BLaER1 (cell line): Measurements from ENCODE around the gene INSYN1.
A peak's percentile ranks its signal among the peaks of the same experiment; 100 is the strongest.
"Not testable (repeated sequence)": the region's sequence is repeated elsewhere in the genome, so short reads cannot be mapped to it uniquely, and the experiment has no call there.

Experiments
- H3K27ac ChIP-seq: shearing (Covaris generic); formaldehyde crosslinking; 2 replicates; pipeline ENCODE4 v1.8.1; 2022
- H3K27me3 ChIP-seq: shearing (Covaris generic); formaldehyde crosslinking; 2 replicates; pipeline ENCODE4 v1.8.1; 2022
- H3K36me3 ChIP-seq: shearing (Covaris generic); formaldehyde crosslinking; 2 replicates; pipeline ENCODE4 v1.8.1; 2022
- H3K4me1 ChIP-seq: shearing (Covaris generic); formaldehyde crosslinking; 2 replicates; pipeline ENCODE4 v1.8.1; 2022
- H3K4me2 ChIP-seq: shearing (Covaris generic); formaldehyde crosslinking; 2 replicates; pipeline ENCODE4 v1.8.1; 2022
- H3K4me3 ChIP-seq: shearing (Covaris generic); formaldehyde crosslinking; 2 replicates; pipeline ENCODE4 v1.8.1; 2022
- H3K9ac ChIP-seq: shearing (Covaris generic); formaldehyde crosslinking; 2 replicates; pipeline ENCODE4 v1.8.1; 2022
- H3K9me3 ChIP-seq: shearing (Covaris generic); formaldehyde crosslinking; 2 replicates; pipeline ENCODE4 v1.8.1; 2022
- H4K20me1 ChIP-seq: shearing (Covaris generic); formaldehyde crosslinking; 2 replicates; pipeline ENCODE4 v1.8.1; 2022
- Cebpa-rat ChIP-seq: shearing (Covaris generic); IDR thresholded peaks from 2 replicates; pipeline ENCODE4 v1.8.1; 2022

Gene INSYN1

DNA sequence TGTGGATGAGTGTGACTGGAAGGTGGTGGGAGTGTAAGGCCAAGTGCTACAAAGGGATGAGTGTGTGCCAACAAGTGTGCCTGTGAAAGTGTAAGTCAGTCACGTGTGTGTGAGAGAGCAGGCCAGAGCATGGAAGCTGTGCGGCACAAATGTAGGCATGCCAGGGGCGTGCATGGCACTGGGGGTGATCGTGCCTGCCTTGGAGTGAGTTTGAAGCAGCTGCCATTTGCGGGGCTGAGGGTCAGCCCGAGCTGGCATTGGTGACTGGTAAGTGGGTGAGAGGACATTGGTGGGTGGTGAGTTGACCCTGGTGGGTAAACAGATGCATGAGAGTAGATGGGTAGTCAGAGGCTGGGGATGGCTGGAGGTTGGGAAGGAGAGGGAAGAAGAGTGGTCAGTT, 44.5 kb downstream of the INSYN1 start:
- no peak overlapping the region for H3K4me3 ChIP-seq
- no peak for TF ChIP-seq Cebpa-rat

DNA sequence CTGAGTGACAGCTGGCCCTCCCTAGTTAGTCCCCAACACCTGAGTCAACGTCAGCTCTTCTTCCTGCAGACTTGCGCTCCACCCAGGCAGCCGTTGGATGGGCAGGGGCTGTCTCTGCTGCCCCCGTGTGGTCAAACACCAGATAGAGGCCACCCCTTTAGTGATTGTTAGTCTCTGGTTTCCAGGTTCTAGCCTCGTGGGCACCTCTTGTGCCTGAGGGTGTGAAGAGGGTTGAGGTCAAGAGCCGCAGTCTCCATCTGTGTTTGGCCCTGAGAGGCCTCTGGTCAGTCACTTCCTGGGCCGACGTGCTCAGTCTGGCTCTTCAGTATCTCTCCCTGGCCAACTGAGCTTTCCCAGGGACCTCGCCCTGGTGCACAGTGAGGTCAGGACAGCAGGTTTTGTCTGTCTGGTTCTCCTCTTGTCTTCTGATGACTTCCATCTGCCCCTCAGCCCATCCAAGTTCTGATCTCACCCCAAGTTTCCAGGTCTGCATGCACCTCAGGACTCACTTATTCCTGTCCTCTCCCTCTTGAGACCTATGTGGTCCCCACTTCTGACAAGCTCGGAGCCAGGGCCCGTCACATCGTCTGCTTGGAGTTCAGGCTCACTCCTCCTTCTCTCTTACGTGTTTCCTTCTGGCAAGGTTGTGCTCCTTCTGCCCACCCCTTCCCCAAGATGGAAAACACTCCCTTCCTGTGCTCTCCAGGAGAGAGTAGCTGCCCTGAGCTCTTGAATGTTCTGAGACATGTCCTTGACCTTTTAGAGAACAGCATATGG, 48.1 kb downstream of the INSYN1 start:
- peaks cover 21% of the 10 kb centered on the region; the same call in 1 of the 2 replicates for H3K36me3 ChIP-seq
- H3K4me3 ChIP-seq: no peak overlapping the region
- peaks cover 13% of the 10 kb centered on the region for H4K20me1 ChIP-seq
- H3K9me3 ChIP-seq: no peaks in the 10 kb centered on the region
- no peaks in the 10 kb centered on the region for H3K27me3 ChIP-seq
- H3K9ac ChIP-seq: no peak overlapping the region
- H3K27ac ChIP-seq: no peak overlapping the region
- H3K4me1 ChIP-seq: peaks cover under 1% of the 10 kb centered on the region; the same call in 1 of the 2 replicates
- H3K4me2 ChIP-seq: no peak overlapping the region
- no peak for TF ChIP-seq Cebpa-rat

More for the DNA sequence above, 44.5 kb downstream of the INSYN1 start:
- Histone ChIP-seq H3K9ac (no peak overlapping the region), H4K20me1 (no peaks in the 10 kb centered on the region), H3K4me1 (peaks cover 8% of the 10 kb centered on the region; the same call in 1 of the 2 replicates), H3K9me3 (no peaks in the 10 kb centered on the region), H3K27me3 (no peaks in the 10 kb centered on the region), H3K4me2 (no peak overlapping the region), H3K27ac (no peak overlapping the region), H3K36me3 (peaks cover 21% of the 10 kb centered on the region; the same call in 1 of the 2 replicates)

DNA sequence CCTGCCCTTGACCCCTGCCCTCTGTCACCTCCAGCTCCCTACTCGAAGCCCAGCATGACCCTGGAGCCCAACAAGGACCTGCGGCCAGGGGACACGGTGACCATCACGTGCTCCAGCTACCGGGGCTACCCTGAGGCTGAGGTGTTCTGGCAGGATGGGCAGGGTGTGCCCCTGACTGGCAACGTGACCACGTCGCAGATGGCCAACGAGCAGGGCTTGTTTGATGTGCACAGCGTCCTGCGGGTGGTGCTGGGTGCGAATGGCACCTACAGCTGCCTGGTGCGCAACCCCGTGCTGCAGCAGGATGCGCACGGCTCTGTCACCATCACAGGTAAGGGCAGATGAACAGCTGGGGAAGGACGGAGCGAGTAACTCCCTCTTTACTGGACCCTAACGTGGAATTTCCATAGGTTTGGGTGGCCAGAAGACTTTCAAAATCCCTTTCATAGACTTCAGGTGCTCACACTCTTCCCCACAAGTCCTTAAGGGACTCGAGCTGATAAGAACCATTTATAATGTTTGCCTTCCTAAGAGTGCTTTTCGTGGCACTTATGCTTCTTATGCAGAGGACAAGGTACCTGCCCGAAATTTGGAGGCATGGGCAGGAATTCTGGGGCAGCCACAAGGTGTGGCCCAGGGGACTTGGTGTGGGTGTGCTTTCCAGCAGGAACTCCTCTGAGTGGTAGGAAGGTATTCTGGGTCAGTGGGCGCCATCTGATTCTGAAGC, 48.8 kb downstream of the INSYN1 start:
- not testable (repeated sequence) for H3K27me3 ChIP-seq, H3K4me2 ChIP-seq, H3K27ac ChIP-seq, H3K9ac ChIP-seq, H3K4me3 ChIP-seq, H3K4me1 ChIP-seq, H3K9me3 ChIP-seq
- Histone ChIP-seq H4K20me1 (peaks cover 21% of the 10 kb centered on the region), H3K36me3 (peaks cover 14% of the 10 kb centered on the region; the same call in 1 of the 2 replicates)

DNA sequence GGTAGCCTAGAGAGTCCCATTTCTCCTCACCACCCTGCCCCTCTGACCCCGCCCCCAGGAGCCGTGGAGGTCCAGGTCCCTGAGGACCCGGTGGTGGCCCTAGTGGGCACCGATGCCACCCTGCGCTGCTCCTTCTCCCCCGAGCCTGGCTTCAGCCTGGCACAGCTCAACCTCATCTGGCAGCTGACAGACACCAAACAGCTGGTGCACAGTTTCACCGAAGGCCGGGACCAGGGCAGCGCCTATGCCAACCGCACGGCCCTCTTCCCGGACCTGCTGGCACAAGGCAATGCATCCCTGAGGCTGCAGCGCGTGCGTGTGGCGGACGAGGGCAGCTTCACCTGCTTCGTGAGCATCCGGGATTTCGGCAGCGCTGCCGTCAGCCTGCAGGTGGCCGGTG, 49.5 kb downstream of the INSYN1 start:
- H3K27me3 ChIP-seq, H3K27ac ChIP-seq, H3K9ac ChIP-seq, H3K9me3 ChIP-seq, H3K4me3 ChIP-seq, H3K4me2 ChIP-seq: not testable (repeated sequence)
- H3K36me3 ChIP-seq: peaks cover 13% of the 10 kb centered on the region; the same call in 1 of the 2 replicates
- peaks cover 12% of the 10 kb centered on the region; the same call in 1 of the 2 replicates for H3K4me1 ChIP-seq
- H4K20me1 ChIP-seq: peaks cover 28% of the 10 kb centered on the region

DNA sequence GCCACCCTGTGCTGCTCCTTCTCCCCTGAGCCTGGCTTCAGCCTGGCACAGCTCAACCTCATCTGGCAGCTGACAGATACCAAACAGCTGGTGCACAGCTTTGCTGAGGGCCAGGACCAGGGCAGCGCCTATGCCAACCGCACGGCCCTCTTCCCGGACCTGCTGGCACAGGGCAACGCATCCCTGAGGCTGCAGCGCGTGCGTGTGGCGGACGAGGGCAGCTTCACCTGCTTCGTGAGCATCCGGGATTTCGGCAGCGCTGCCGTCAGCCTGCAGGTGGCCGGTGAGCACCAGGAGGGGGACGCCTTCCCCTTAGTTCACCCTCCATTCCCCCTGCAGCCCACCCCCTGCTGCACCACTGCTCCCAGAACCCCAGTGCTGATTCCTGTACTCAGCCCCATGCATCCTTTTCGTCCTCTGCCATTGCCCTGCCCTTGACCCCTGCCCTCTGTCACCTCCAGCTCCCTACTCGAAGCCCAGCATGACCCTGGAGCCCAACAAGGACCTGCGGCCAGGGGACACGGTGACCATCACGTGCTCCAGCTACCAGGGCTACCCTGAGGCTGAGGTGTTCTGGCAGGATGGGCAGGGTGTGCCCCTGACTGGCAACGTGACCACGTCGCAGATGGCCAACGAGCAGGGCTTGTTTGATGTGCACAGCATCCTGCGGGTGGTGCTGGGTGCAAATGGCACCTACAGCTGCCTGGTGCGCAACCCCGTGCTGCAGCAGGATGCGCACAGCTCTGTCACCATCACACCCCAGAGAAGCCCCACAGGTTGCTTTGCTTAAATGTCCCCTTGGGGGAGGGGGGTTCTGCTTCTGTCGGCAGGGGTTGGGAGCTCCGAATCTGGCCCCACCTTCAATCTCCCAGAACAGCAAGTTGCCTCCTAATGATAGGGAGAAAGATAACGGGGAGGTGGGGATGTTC, 50.6 kb downstream of the INSYN1 start:
- not testable (repeated sequence) for H3K4me2 ChIP-seq, H3K9me3 ChIP-seq, H3K27me3 ChIP-seq, H3K9ac ChIP-seq, H3K36me3 ChIP-seq, H3K4me3 ChIP-seq, H3K27ac ChIP-seq
- peaks cover 38% of the 10 kb centered on the region for H4K20me1 ChIP-seq
- peaks cover 23% of the 10 kb centered on the region for H3K4me1 ChIP-seq

DNA sequence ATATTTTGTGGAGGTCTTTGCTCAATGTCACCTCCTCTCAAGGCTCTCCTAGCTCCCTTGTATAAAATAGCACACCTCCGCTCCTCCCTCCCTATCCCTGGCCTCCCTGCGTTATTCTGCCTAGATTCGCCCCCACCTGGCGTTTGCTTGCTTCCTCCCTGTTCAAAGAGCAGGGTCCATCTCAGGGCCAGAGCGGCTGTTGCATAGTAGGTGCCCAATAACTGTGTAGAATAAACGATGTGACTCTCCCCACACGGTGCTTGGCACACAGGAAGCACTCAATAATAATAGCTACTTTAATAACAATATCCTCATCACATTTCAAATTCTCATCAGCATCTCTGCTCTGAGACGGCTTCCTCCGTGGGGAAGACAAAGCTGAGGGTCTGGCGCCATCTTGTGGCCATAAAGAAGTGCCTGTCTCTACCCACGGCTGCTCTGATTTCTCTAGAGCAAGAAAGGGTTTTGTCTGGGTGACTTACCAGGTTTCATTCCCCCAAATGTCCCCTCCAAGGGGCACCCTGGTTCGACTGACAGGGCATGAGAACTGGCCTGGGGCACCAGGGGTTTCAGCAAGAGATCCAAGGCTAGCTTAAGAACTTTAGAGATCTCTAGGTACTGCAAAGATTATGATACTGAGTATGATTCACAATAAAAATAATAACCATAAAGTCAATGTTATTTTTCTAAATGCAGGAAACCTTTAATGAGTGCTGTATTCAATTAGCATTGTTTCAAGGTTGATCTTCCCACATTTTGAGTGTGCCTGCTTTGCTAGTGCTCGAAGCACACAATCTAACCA, 52.9 kb downstream of the INSYN1 start:
- Histone ChIP-seq H3K36me3 (no peaks in the 10 kb centered on the region), H3K4me1 (peaks cover 46% of the 10 kb centered on the region), H3K9me3 (no peaks in the 10 kb centered on the region), H3K27me3 (no peaks in the 10 kb centered on the region), H3K9ac (no peak overlapping the region), H3K4me3 (no peak overlapping the region), H4K20me1 (peaks cover 61% of the 10 kb centered on the region), H3K27ac (no peak overlapping the region), H3K4me2 (0 out of 2 replicates have a peak overlapping the region, but pooled peaks have one; percentile 4)
- TF ChIP-seq Cebpa-rat: no peak

DNA sequence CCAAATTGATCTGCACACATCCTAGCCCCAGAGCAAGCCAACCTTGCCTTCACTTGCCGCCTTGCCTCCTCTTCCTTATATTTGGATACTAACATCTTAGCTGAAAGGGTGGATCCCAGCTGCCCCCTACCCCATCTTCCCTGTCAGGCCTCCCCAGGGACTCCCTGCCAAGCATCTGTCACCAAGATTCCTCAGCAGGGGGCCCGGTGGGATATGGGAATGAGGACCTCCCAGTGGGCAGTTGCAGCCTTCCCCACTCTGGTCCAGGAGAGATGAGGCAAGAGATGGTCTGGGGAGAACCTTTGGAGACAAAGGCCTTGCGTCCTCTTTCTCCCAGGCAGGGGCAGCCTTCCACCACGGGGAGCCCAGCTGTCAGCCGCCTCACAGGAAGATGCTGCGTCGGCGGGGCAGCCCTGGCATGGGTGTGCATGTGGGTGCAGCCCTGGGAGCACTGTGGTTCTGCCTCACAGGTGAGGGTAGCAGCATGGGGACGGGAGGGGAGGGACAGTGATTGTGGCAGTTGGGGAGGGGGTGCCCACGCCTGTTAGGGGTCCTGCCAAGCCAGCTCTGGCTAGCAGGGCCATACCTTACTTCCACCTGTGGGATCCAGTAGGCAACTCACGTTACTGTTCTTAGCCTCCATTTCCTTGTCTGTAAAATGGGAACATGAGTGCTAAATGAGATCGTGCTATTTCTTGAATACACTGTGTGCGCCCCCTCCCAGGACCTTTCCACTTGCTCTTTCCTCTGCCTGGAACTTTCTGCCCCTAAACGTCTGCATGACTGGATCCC, 53.7 kb downstream of the INSYN1 start:
- TF ChIP-seq Cebpa-rat: no peak
- 0 out of 2 replicates have a peak overlapping the region, but pooled peaks have one; percentile 4 for H3K4me2 ChIP-seq
- H3K27me3 ChIP-seq: no peaks in the 10 kb centered on the region
- no peak overlapping the region for H3K4me3 ChIP-seq
- no peak overlapping the region for H3K9ac ChIP-seq
- H3K4me1 ChIP-seq: peaks cover 54% of the 10 kb centered on the region
- H3K36me3 ChIP-seq: no peaks in the 10 kb centered on the region
- peaks cover 69% of the 10 kb centered on the region for H4K20me1 ChIP-seq
- H3K27ac ChIP-seq: no peak overlapping the region
- H3K9me3 ChIP-seq: no peaks in the 10 kb centered on the region

DNA sequence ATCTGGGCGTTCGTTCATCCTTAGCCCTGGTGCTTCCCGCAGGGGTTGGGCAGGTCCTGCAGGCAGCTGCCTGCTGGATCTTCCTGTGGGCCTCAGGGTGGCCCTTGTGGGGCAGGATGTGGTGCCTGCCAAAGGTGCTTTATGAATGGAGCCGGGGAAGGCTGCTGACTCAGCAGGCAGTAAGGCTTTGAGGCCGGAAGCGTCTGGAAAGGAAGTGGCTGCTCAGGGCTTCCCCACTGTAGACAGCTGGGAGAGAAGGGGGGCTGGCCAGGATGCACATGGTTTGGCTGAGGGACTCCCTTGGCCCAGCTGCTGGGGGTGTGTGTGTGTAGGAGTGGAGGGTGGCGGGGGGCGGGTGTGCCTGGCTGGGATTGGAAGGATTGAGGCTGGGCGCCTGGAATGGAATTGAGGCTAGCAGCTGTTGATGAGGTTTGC, 56.1 kb downstream of the INSYN1 start:
- Histone ChIP-seq H3K9me3 (no peaks in the 10 kb centered on the region), H3K36me3 (no peaks in the 10 kb centered on the region), H3K4me3 (no peak overlapping the region), H3K27me3 (no peaks in the 10 kb centered on the region), H3K9ac (no peak overlapping the region), H3K4me2 (peak overlapping the region; percentile 85), H4K20me1 (peaks cover 92% of the 10 kb centered on the region), H3K27ac (peak overlapping the region; percentile 54), H3K4me1 (peaks cover 66% of the 10 kb centered on the region)
- TF ChIP-seq Cebpa-rat: no peak
